Esophagus squamous epithelium (tissue), 4 donors: ENCODE measurements around the gene CEP20.

Experiments used
- CTCF ChIP-seq, 6 experiments: fragments of 450-650 bp in 4 of 6; fragments of 200-600 bp in 2 of 6; sonication (generic) in 2 of 6; IDR thresholded peaks; one replicate each; pipeline ENCODE4 v1.5.1; 2016 to 2019; ENCODE audit warnings: antibody characterized with exemption in 6 of 6, mild to moderate bottlenecking in 4 of 6, moderate library complexity in 4 of 6
- POLR2A ChIP-seq, 4 donors: fragments of 450-650 bp; IDR thresholded peaks; one replicate each; pipeline ENCODE4 v1.6.1; 2017; ENCODE audit warnings: antibody characterized with exemption in 4 of 4, mild to moderate bottlenecking in 4 of 4, moderate library complexity in 3 of 4

GRCh38 chr16:15934991-15935390 lies 46.6 kb upstream of the CEP20 start:
- TF ChIP-seq CTCF (IDR thresholded peaks at IDR 0.05) (no peak), POLR2A (IDR thresholded peaks at IDR 0.05) (no peak)
